Measurements from ENCODE around the gene LSR.
"Not testable (repeated sequence)": the region's sequence is repeated elsewhere in the genome, so short reads cannot be mapped to it uniquely, and the experiment has no call there.

Gene LSR

GRCh38 chr19:35220315-35220921, 28.4 kb upstream of the LSR start:
- no peak for FAIRE-seq

- FAIRE-seq = not testable (repeated sequence)
These were observed 27.7 kb upstream of the LSR start for GRCh38 chr19:35220973-35221590.

- no peak for FAIRE-seq
These were observed 26.3 kb upstream of the LSR start for GRCh38 chr19:35222373-35223015.

- no peak for FAIRE-seq
These were observed 25.6 kb upstream of the LSR start for GRCh38 chr19:35223084-35223790.

- FAIRE-seq = no peak
These were observed 24.8 kb upstream of the LSR start for GRCh38 chr19:35223862-35224505.

- no peak for FAIRE-seq
These were observed 23.9 kb upstream of the LSR start for GRCh38 chr19:35224681-35225571.

- no peak for FAIRE-seq
These were observed 22.9 kb upstream of the LSR start for GRCh38 chr19:35225951-35226350.

- no peak for FAIRE-seq
These were observed 22.1 kb upstream of the LSR start for GRCh38 chr19:35226748-35227147.

GRCh38 chr19:35228177-35228930, 20.4 kb upstream of the LSR start, which contains the start of gene FAM187B:
FAM187B (minus strand) TSS chr19:35228739; CDS start chr19:35228680, 59 bp downstream.
- FAIRE-seq = no peak

- FAIRE-seq = no peak
These were observed 19.2 kb upstream of the LSR start for GRCh38 chr19:35229601-35230000.

GRCh38 chr19:35231956-35232645, 16.7 kb upstream of the LSR start:
- FAIRE-seq = no peak

- no peak for FAIRE-seq
These were observed 15.9 kb upstream of the LSR start for GRCh38 chr19:35232912-35233311.

- no peak for FAIRE-seq
These were observed 12.0 kb upstream of the LSR start for GRCh38 chr19:35236638-35237400.

GRCh38 chr19:35239597-35239996, 9.2 kb upstream of the LSR start:
- FAIRE-seq = not testable (repeated sequence)

- no peak for FAIRE-seq
These were observed 8.5 kb upstream of the LSR start for GRCh38 chr19:35240327-35240726.

GRCh38 chr19:35241417-35241816, 7.4 kb upstream of the LSR start:
- FAIRE-seq = no peak

GRCh38 chr19:35246466-35247092, 2.2 kb upstream of the LSR start:
- FAIRE-seq = no peak

- FAIRE-seq = no peak
These were observed 1.1 kb upstream of the LSR start for GRCh38 chr19:35247526-35248309.

All from islet of Langerhans (tissue), 1 donor.